Neural progenitor cell (in vitro differentiated cells): ENCODE results near the gene LAPTM4A. TPM values are rescaled to one million over a fixed set of nuclear protein-coding genes. Genes with fewer than 3 reads are reported as not detected.

Experiments used
- DNase-seq: peaks from one replicate; pipeline ENCODE4 v3.0.0-alpha.2; 2016; ENCODE audit warnings: low spot score
- H2AFZ ChIP-seq: fragments of 200-600 bp; sonication (generic); replicated peaks from 2 replicates; pipeline ENCODE4 v1.6.1; 2016; ENCODE audit warnings: antibody characterized with exemption
- H3F3A ChIP-seq: fragments of 200-600 bp; sonication (generic); 2 replicates; pipeline ENCODE4 v1.6.1; 2016; ENCODE audit warnings: antibody characterized with exemption, low read depth
- H3K27ac ChIP-seq: fragments of 200-600 bp; sonication (generic); 2 replicates; pipeline ENCODE4 v1.5.1; 2016; ENCODE audit warnings: mild to moderate bottlenecking
- H3K27me3 ChIP-seq: fragments of 200-600 bp; sonication (generic); 2 replicates; pipeline ENCODE4 v1.6.1; 2016; ENCODE audit warnings: mild to moderate bottlenecking, moderate library complexity
- H3K36me3 ChIP-seq: fragments of 200-600 bp; sonication (generic); 2 replicates; pipeline ENCODE4 v1.5.1; 2016
- H3K4me1 ChIP-seq: fragments of 200-600 bp; sonication (generic); 2 replicates; pipeline ENCODE4 v1.6.1; 2016; ENCODE audit warnings: mixed run types
- H3K4me2 ChIP-seq: fragments of 200-600 bp; sonication (generic); 2 replicates; pipeline ENCODE4 v1.6.1; 2016
- H3K4me3 ChIP-seq: fragments of 200-600 bp; sonication (generic); 2 replicates; pipeline ENCODE4 v1.5.1; 2016
- H3K79me2 ChIP-seq: fragments of 200-600 bp; sonication (generic); 2 replicates; pipeline ENCODE4 v1.6.1; 2016; ENCODE audit warnings: low read depth
- H3K9ac ChIP-seq: fragments of 200-600 bp; sonication (generic); 2 replicates; pipeline ENCODE4 v1.6.1; 2016
- H3K9me3 ChIP-seq: fragments of 200-600 bp; sonication (generic); 2 replicates; pipeline ENCODE4 v1.5.1; 2016; ENCODE audit warnings: low read depth
- H4K20me1 ChIP-seq: fragments of 200-600 bp; sonication (generic); 2 replicates; pipeline ENCODE4 v1.6.1; 2016; ENCODE audit warnings: low read depth
- H3K27ac Mint-ChIP-seq: 3 replicates; pipeline ENCODE4 v1.8.0; 2021; ENCODE audit warnings: mixed read lengths
- H3K27me3 Mint-ChIP-seq: 2 replicates; pipeline ENCODE4 v1.8.0; 2022; ENCODE audit warnings: low read depth, mild to moderate bottlenecking, inconsistent platforms, moderate library complexity, mixed read lengths; ENCODE audit not compliant: insufficient read depth
- H3K36me3 Mint-ChIP-seq: 3 replicates; pipeline ENCODE4 v1.8.0; 2021; ENCODE audit warnings: mixed read lengths
- H3K4me1 Mint-ChIP-seq: 3 replicates; pipeline ENCODE4 v1.8.0; 2021; ENCODE audit warnings: mixed read lengths
- H3K4me3 Mint-ChIP-seq: 3 replicates; pipeline ENCODE4 v1.8.0; 2021; ENCODE audit warnings: mild to moderate bottlenecking, moderate library complexity, mixed read lengths
- H3K9me3 Mint-ChIP-seq: 3 replicates; pipeline ENCODE4 v1.8.0; 2020; ENCODE audit warnings: mixed read lengths
- EZH2 ChIP-seq: fragments of 200-600 bp; sonication (generic); IDR thresholded peaks from 2 replicates; pipeline ENCODE4 v1.6.1; 2017; ENCODE audit warnings: antibody characterized with exemption, mild to moderate bottlenecking, moderate library complexity
- EZH2phosphoT487 ChIP-seq: fragments of 200-600 bp; sonication (generic); IDR thresholded peaks from 2 replicates; pipeline ENCODE4 v1.6.1; 2017; ENCODE audit warnings: antibody characterized with exemption
- total RNA-seq: library from RNA; depleted of rRNA; stranded (reverse); fragments of >200 nt; gene quantifications from 2 replicates; pipeline ENCODE4 v1.2.3, GENCODE V29; 2015; ENCODE audit warnings: low replicate concordance
- TF ChIP-seq, protein P1 (sequence below): fragments of 200-600 bp; sonication (generic); IDR thresholded peaks from 2 replicates; pipeline ENCODE4 v1.5.1; 2017; ENCODE audit warnings: antibody characterized with exemption, mild to moderate bottlenecking

Gene LAPTM4A
- total RNA-seq, 1 donor from 2014 or later = 205 TPM

DNA sequence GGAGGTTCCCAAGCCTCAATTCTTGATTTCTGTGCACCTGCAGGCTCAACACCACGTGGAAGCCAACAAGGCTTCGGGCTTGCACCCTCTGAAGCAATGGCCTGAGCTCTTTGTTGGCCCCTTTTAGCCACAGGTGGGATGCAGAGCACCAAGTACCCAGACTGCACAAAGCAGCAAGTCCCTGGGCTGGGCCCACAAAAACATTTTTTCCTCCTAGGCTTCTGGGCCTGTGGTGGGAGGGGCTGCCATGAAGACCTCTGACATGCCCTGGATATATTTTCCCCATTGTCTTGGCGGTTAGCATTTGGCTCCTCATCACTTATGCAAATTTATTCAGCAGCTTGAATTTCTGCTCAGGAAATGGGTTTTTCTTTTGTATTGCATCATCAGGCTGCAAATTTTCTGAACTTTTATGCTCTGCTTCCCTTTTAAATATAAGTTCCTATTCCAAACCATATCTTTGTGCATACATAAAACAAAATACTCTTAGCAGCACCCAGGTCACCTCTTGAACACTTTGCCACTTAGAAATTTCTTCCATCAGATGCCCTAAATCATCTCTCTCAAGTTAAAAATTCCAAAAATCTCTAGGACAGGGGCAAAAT, 29.9 kb downstream of the LAPTM4A start:
- Histone ChIP-seq H3K36me3 (no peaks in the 10 kb centered on the region), H3K27me3 (no peaks in the 10 kb centered on the region), H3K4me3 (no peak overlapping the region), H3K9me3 (no peaks in the 10 kb centered on the region), H3F3A (no peaks in the 10 kb centered on the region), H3K4me1 (no peaks in the 10 kb centered on the region), H2AFZ (no peak overlapping the region), H3K27ac (no peak overlapping the region), H3K4me2 (no peak overlapping the region), H4K20me1 (no peaks in the 10 kb centered on the region), H3K9ac (no peak overlapping the region), H3K79me2 (no peaks in the 10 kb centered on the region)
- Mint-ChIP-seq H3K4me3 (no peak overlapping the region), H3K27ac (no peak overlapping the region), H3K36me3 (peaks cover 12% of the 10 kb centered on the region), H3K9me3 (peaks cover 25% of the 10 kb centered on the region), H3K4me1 (no peaks in the 10 kb centered on the region), H3K27me3 (peaks cover 4% of the 10 kb centered on the region)
- no peak for DNase-seq
- TF ChIP-seq, protein P1, sequence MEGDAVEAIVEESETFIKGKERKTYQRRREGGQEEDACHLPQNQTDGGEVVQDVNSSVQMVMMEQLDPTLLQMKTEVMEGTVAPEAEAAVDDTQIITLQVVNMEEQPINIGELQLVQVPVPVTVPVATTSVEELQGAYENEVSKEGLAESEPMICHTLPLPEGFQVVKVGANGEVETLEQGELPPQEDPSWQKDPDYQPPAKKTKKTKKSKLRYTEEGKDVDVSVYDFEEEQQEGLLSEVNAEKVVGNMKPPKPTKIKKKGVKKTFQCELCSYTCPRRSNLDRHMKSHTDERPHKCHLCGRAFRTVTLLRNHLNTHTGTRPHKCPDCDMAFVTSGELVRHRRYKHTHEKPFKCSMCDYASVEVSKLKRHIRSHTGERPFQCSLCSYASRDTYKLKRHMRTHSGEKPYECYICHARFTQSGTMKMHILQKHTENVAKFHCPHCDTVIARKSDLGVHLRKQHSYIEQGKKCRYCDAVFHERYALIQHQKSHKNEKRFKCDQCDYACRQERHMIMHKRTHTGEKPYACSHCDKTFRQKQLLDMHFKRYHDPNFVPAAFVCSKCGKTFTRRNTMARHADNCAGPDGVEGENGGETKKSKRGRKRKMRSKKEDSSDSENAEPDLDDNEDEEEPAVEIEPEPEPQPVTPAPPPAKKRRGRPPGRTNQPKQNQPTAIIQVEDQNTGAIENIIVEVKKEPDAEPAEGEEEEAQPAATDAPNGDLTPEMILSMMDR = no peak
- TF ChIP-seq EZH2phosphoT487 = no peak
- no peak for TF ChIP-seq EZH2

GRCh38 chr2:20019747-20020146, 31.7 kb downstream of the LAPTM4A start:
- H3K4me3 Mint-ChIP-seq = no peak overlapping the region
- no peak overlapping the region for H3K27ac Mint-ChIP-seq
- DNase-seq = no peak

DNA sequence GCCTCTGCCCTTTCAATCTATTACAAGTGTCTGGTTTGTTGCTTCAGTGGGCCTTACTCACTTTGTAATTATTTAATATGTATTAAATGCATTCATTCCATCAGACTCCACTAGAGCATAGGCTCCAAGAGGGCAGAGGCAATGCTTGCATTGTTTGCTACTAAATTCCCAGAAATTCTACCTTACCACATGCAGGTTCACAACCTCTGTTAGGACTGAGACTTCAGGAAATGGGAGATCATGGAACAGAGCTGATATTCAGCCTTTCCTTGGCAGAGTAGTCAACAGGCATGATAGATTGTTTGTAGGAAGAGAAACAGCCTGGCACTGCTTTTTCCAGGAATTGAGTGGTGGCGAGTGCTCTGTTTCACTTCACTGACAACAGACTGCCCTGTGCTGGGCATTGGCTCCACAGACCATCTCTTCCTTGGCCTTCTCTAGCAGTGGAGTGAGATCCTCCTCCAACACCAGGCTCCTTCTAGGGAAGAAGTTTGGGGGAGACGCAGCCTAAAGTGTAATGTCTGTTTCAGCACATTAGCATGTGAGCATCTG, 32.8 kb downstream of the LAPTM4A start:
- H3K27me3 Mint-ChIP-seq = peaks cover 4% of the 10 kb centered on the region
- Histone ChIP-seq H2AFZ (no peak overlapping the region), H3K9me3 (no peaks in the 10 kb centered on the region), H3K27ac (no peak overlapping the region), H4K20me1 (no peaks in the 10 kb centered on the region), H3F3A (peaks cover 3% of the 10 kb centered on the region), H3K36me3 (no peaks in the 10 kb centered on the region), H3K4me3 (no peak overlapping the region), H3K27me3 (peaks cover 13% of the 10 kb centered on the region), H3K79me2 (no peaks in the 10 kb centered on the region), H3K4me2 (no peak overlapping the region), H3K9ac (no peak overlapping the region), H3K4me1 (no peaks in the 10 kb centered on the region)
- peaks cover 14% of the 10 kb centered on the region for H3K36me3 Mint-ChIP-seq
- no peak for DNase-seq
- peaks cover 2% of the 10 kb centered on the region for H3K4me1 Mint-ChIP-seq
- H3K27ac Mint-ChIP-seq = no peak overlapping the region
- peaks cover 36% of the 10 kb centered on the region for H3K9me3 Mint-ChIP-seq
- no peak for TF ChIP-seq EZH2
- no peak for TF ChIP-seq EZH2phosphoT487
- TF ChIP-seq, protein P1 = no peak
- no peak overlapping the region for H3K4me3 Mint-ChIP-seq

More at GRCh38 chr2:20019747-20020146, 31.7 kb downstream of the LAPTM4A start:
- Histone ChIP-seq H3K4me3 (no peak overlapping the region), H4K20me1 (no peaks in the 10 kb centered on the region), H3K4me1 (no peaks in the 10 kb centered on the region), H3K27me3 (peaks cover 2% of the 10 kb centered on the region), H3K36me3 (no peaks in the 10 kb centered on the region), H2AFZ (no peak overlapping the region), H3K27ac (no peak overlapping the region), H3K9ac (no peak overlapping the region), H3K79me2 (no peaks in the 10 kb centered on the region), H3K4me2 (no peak overlapping the region), H3F3A (no peaks in the 10 kb centered on the region), H3K9me3 (no peaks in the 10 kb centered on the region)
- TF ChIP-seq EZH2 (no peak), EZH2phosphoT487 (no peak)
- TF ChIP-seq, protein P1 = no peak
- H3K9me3 Mint-ChIP-seq = peaks cover 30% of the 10 kb centered on the region
- H3K36me3 Mint-ChIP-seq = peaks cover 12% of the 10 kb centered on the region
- H3K4me1 Mint-ChIP-seq = no peaks in the 10 kb centered on the region
- peaks cover 4% of the 10 kb centered on the region for H3K27me3 Mint-ChIP-seq
